ENCODE measurements around the gene PSMD7. TPM values are rescaled to one million over a fixed set of nuclear protein-coding genes. Genes with fewer than 3 reads are reported as not detected.
A peak's percentile ranks its signal among the peaks of the same experiment; 100 is the strongest.

Gene PSMD7
- 86.0 and 112 TPM in 2 replicates for polyA plus RNA-seq (2011; rRNA removed)
- 29.5 and 35.8 TPM in 2 replicates for polyA minus RNA-seq (2011; rRNA and poly(A)+ RNA removed)

DNA sequence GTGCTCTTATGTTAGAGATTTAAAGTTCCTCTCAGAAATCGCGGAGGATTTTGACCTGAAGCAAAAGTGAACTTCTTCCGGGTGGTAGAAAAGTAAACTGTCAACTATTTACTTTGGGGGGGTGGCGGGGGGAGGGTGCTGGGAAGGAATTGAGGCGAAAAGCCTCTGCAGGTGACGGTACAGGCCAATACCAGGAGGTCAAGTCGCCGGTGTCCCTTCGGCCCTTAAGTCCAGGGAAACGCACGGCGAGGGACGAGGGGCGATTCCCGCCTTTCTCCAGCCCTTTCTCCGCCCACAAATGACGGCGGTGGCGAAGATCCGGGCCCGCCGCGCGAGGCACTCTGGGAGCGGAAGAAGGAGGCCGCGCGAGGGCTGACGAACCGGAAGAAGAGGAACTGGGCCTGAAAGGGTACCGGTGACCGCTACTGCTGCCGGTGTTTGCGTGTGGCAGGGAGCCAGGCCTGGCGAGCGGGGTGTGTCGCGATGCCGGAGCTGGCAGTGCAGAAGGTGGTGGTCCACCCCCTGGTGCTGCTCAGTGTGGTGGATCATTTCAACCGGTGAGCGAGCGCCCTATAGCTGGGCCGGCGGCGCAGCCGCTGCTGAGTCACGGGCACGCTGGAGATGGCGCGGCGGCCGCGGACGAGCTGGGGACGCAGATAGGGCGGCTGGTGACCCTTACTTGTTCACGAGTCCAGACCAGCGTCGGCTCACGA is at the start of gene PSMD7:
TSS of gene PSMD7 (plus strand) at position 383 of the 713 bp plus-strand sequence. CDS start at position 484, 101 bp downstream.
- CTCF ChIA-PET, result interaction anchor here (1.0 to 2.3 kb wide), 3 partner anchors 9 to 326 kb away, joined by 3 to 11 read pairs (median 3); no protein-coding TSS in a partner anchor
- H3K36me3 ChIP-seq (ENCODE audit: control insufficient read depth, insufficient read depth, low read length), result peaks cover 4% of the 10 kb centered on the region
- TF ChIP-seq, protein P1, sequence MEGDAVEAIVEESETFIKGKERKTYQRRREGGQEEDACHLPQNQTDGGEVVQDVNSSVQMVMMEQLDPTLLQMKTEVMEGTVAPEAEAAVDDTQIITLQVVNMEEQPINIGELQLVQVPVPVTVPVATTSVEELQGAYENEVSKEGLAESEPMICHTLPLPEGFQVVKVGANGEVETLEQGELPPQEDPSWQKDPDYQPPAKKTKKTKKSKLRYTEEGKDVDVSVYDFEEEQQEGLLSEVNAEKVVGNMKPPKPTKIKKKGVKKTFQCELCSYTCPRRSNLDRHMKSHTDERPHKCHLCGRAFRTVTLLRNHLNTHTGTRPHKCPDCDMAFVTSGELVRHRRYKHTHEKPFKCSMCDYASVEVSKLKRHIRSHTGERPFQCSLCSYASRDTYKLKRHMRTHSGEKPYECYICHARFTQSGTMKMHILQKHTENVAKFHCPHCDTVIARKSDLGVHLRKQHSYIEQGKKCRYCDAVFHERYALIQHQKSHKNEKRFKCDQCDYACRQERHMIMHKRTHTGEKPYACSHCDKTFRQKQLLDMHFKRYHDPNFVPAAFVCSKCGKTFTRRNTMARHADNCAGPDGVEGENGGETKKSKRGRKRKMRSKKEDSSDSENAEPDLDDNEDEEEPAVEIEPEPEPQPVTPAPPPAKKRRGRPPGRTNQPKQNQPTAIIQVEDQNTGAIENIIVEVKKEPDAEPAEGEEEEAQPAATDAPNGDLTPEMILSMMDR (IDR thresholded peaks at IDR 0.05; ENCODE audit: insufficient read depth, low read depth, low read length), result no peak
- peak within 1 kb of the TSS; percentile 57 for H3K4me3 ChIP-seq (ENCODE audit: low read depth, low read length)
- no peaks in the 10 kb centered on the region for H3K27me3 ChIP-seq (ENCODE audit: control insufficient read depth, insufficient read depth, low read length)
- POLR2A ChIA-PET, result no interaction called here
- peak; percentile 42 for DNase-seq (ENCODE audit: low read depth)

DNA sequence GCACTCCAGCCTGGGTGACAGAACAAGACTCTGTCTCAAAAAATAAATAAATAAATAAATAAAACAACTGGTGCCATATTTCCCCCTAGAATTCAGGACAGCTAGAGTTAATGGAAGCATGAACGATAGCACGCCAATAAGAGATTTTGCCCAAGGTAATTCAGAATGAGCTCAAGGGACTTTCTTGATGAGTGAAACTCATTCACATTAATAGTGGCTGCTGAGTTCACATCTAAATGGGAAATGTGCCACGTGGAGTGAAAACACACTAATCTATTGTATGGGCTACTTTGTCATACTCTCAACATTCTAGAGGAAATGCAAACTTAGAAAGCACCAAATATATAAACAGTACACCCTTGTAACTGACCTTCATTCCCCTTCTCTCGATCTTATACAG is 47.4 kb upstream of the PSMD7 start:
- H3K36me3 ChIP-seq (ENCODE audit: control insufficient read depth, insufficient read depth, low read length), result no peaks in the 10 kb centered on the region
- ChIA-PET CTCF (no interaction called here), POLR2A (no interaction called here)
- H3K27me3 ChIP-seq (ENCODE audit: control insufficient read depth, insufficient read depth, low read length), result no peaks in the 10 kb centered on the region
- no peak for DNase-seq (ENCODE audit: low read depth)
- no peak overlapping the region for H3K4me3 ChIP-seq (ENCODE audit: low read depth, low read length)
- TF ChIP-seq, protein P1 (IDR thresholded peaks at IDR 0.05; ENCODE audit: insufficient read depth, low read depth, low read length), result no peak

DNA sequence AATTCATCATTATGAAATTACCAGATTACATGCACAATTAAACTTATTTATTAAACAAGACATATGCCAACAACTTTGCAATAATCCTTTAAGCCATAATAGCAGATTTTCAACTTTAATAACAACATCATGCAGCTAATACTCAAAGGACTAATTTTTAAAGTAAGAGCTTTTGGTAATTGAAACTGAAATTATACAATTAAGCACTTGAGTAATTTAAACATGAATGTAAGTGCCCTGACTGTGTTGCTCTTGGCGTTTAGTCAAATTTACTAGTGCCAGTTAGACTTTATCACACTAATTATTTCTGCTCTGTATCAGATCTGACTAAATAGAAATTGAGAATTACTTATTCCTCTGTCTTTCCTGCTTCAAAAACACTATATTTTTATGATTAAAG is 46.8 kb upstream of the PSMD7 start:
- Histone ChIP-seq H3K36me3 (ENCODE audit: control insufficient read depth, insufficient read depth, low read length) (no peaks in the 10 kb centered on the region), H3K4me3 (ENCODE audit: low read depth, low read length) (no peak overlapping the region), H3K27me3 (ENCODE audit: control insufficient read depth, insufficient read depth, low read length) (no peaks in the 10 kb centered on the region)
- POLR2A ChIA-PET, result no interaction called here
- TF ChIP-seq, protein P1 (IDR thresholded peaks at IDR 0.05; ENCODE audit: insufficient read depth, low read depth, low read length), result no peak
- DNase-seq (ENCODE audit: low read depth), result no peak
- CTCF ChIA-PET, result no interaction called here

DNA sequence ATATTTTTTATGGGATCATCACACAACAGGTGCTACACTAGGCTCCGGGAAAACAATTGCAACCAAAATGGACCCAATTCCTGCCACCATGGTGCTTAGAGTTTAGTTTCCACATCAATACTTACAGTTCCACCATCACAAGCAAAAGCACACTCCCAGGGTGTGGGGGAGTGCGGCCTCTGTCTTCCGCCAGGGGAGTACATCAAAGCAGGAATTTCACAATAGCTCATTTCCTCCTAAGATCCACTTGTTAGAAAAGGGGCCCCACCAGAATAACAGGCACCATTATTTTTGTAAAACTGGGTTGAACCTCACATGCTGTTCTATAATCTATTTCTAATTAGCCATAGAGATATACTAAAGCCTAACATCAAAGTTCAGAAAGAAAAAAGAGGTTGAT is 44.3 kb upstream of the PSMD7 start:
- no peaks in the 10 kb centered on the region for H3K27me3 ChIP-seq (ENCODE audit: control insufficient read depth, insufficient read depth, low read length)
- DNase-seq (ENCODE audit: low read depth), result no peak
- no peaks in the 10 kb centered on the region for H3K36me3 ChIP-seq (ENCODE audit: control insufficient read depth, insufficient read depth, low read length)
- TF ChIP-seq, protein P1 (IDR thresholded peaks at IDR 0.05; ENCODE audit: insufficient read depth, low read depth, low read length), result no peak
- POLR2A ChIA-PET, result no interaction called here
- CTCF ChIA-PET, result no interaction called here
- no peak overlapping the region for H3K4me3 ChIP-seq (ENCODE audit: low read depth, low read length)

DNA sequence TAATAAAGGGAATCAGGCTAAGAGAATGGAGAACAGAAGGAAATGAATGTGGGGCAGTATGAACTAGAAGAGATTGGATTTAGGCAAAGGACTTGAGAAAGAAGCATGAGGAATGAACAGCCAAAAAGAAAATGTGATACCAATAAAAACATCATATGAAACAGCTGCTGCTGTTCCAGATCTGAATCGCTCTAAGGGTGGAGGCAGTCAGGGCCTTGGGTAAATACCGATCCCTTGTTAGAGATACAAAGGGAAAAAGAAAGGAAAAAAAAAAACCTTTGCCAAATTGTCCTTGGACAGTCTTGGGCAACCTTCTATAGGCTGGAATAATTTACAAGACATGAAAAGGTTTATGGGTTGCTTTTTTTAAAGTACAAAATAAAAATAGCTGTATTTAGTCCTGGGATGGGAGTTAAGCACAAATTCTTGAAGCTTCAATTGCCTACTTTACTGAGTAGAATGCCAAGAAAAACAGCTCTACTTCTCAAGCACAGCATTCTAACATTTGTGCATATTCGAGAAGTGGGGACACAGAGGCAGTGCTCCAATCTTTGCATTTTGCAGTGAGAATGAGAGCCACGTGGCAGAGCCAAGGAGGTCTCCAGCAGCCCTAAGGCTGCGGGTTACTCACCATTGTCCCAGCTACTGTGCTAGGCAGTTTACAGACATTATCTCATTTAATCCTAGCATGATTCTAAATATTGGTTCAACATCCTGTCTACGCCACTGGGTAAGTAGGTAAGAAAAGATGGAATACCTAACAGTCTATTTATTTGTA is 43.3 kb upstream of the PSMD7 start:
- Histone ChIP-seq H3K4me3 (ENCODE audit: low read depth, low read length) (no peak overlapping the region), H3K27me3 (ENCODE audit: control insufficient read depth, insufficient read depth, low read length) (no peaks in the 10 kb centered on the region), H3K36me3 (ENCODE audit: control insufficient read depth, insufficient read depth, low read length) (no peaks in the 10 kb centered on the region)
- POLR2A ChIA-PET, result no interaction called here
- TF ChIP-seq, protein P1 (IDR thresholded peaks at IDR 0.05; ENCODE audit: insufficient read depth, low read depth, low read length), result no peak
- CTCF ChIA-PET, result interaction anchor here (2.0 kb wide), 1 partner anchor 22 kb away, joined by 4 read pairs; no protein-coding TSS in a partner anchor
- DNase-seq (ENCODE audit: low read depth), result no peak
